Fibroblast of lung (primary cell): ENCODE measurements around the gene GPM6B.

ENCODE experiments used
- CTCF ChIP-seq, 2 donors: IDR thresholded peaks in 1 of 2; conservative IDR thresholded peaks in 1 of 2; 1 replicate in 1 of 2; 2 replicates in 1 of 2; pipeline ENCODE4 v1.5.1; 2011 to 2012; ENCODE audit warnings: low read length in 2 of 2, control low read depth in 1 of 2, inconsistent platforms in 1 of 2, low read depth in 1 of 2, mild to moderate bottlenecking in 1 of 2
- EZH2 ChIP-seq: IDR thresholded peaks from 2 replicates; pipeline ENCODE4 v1.5.1; 2012; ENCODE audit warnings: low read length, control low read depth, mild to moderate bottlenecking; ENCODE audit errors: missing control alignments

DNA sequence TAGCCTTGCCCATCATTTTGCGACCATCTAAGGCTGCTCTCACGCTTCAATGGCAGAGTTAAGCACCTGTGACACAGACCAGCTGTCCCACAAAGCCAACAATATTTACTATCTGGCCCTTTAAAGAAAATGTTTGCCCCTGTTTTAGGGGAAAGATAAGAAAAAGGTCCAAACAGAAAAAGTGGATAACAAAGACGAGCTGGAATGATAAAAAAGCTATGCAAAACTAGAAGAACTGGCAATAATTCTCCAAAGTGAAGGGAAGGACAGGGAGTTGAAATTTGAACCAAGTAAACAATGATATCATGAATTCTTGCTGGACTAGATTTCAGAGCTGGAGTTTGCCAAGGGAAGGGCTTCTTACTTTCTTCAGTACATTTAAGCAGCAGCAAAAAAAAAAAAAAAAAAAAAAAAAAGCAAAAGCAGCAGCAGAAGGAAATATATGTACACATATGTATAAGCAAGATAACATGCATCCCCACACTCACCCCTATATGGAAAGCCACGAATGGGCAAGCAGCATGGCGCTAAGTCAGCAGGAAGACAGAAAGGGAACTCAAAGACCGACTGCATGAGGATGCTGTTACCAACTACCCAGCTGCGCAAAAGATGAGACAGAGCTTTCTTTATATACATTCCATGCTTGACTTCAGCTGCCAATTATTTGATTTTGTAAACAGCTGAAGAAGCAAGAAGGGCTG, 94.9 kb downstream of the GPM6B start:
- TF ChIP-seq CTCF (conservative IDR thresholded peaks at IDR 0.05 in 1 of 2, IDR thresholded peaks at IDR 0.05 in 1 of 2; ENCODE audit: low read depth in 1 of 2, low read length in 2 of 2), result no peak
- TF ChIP-seq EZH2, result no peak
